Measurements from ENCODE around the gene SLC12A5. TPM values are rescaled to one million over a fixed set of nuclear protein-coding genes. Genes with fewer than 3 reads are reported as not detected.
"Not testable (repeated sequence)": the region's sequence is repeated elsewhere in the genome, so short reads cannot be mapped to it uniquely, and the experiment has no call there.

The SLC12A5 gene
- total RNA-seq, 4 donors from 2014 or later: 0.19 TPM; not detected in 3

DNA sequence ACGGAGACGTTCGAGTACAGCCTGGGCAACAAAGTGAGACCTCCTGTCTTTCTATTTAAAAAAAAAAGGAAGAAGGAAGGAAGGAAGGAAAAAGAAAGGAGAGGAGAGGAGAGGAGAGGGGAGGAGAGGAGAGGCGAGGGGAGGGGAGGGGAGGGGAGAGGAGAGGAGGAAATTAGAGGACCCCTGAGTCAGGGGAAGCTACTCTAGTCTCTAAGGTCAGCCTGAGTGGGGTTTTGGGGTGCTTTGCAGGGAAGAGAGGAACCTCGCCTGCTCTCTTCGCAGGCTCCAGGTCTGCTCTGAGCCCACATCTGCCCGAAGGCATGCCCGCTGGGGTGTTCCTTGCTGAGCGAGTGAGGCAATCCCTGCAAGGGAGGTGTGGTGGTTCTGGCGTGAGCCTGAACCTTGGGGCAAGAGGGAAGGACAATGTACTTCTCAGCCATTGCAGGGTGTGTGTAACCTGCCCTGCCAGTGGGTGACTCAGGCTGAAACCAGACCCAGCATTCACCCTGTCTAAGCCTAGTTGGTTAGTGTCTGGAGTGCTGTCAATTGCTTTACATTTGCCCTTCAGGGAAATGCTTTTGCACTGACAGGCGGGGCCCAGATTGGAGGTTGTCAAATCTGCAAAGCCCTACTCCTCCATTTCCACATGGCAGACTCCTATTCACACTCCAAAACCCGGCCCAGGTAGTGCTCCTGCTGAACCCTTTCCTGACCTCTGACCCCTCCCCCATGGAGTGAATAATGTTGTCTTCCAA lies 35.6 kb upstream of the SLC12A5 start:
- TF ChIP-seq, protein P1, sequence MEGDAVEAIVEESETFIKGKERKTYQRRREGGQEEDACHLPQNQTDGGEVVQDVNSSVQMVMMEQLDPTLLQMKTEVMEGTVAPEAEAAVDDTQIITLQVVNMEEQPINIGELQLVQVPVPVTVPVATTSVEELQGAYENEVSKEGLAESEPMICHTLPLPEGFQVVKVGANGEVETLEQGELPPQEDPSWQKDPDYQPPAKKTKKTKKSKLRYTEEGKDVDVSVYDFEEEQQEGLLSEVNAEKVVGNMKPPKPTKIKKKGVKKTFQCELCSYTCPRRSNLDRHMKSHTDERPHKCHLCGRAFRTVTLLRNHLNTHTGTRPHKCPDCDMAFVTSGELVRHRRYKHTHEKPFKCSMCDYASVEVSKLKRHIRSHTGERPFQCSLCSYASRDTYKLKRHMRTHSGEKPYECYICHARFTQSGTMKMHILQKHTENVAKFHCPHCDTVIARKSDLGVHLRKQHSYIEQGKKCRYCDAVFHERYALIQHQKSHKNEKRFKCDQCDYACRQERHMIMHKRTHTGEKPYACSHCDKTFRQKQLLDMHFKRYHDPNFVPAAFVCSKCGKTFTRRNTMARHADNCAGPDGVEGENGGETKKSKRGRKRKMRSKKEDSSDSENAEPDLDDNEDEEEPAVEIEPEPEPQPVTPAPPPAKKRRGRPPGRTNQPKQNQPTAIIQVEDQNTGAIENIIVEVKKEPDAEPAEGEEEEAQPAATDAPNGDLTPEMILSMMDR (IDR thresholded peaks at IDR 0.05): no peak
- ATAC-seq (ENCODE audit: low FRiP score) (no peak), DNase-seq (ENCODE audit: low spot score) (no peak)

DNA sequence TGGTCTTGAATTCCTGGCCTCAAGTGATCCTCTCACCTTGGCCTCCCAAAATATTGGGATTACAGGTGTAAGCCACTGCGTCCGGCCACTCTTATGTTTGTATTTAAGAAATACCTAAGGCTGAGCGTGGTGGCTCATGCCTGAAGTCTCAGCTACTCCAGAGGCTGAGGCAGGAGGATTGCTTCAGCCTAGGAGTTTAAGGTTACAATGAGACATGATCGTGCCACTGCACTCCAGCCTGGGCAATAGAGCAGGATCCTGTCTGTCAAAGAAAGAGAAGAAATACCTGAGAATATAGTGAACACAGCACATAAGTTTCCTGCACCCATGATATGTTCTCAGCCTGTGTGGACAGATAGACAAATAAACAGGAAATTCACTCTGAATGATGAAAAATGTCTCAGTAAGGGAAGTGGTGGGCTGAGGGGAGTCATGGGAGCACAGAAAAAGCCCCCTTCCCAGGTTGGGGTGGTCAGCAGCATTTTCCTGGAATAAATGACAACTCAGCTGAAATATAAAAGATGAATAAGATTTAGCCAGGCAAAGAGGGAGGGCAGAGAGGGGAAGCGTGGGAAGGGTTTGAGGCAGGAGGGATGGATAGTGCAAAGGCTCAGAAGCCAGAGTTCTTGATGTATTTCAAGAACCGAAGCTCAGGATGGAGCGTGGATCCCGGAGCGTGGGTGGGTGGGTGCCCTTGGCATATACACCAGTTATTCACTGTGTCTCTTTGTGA lies 34.1 kb upstream of the SLC12A5 start:
- ATAC-seq (ENCODE audit: low FRiP score): no peak
- TF ChIP-seq, protein P1 (IDR thresholded peaks at IDR 0.05): no peak
- DNase-seq (ENCODE audit: low spot score): no peak

DNA sequence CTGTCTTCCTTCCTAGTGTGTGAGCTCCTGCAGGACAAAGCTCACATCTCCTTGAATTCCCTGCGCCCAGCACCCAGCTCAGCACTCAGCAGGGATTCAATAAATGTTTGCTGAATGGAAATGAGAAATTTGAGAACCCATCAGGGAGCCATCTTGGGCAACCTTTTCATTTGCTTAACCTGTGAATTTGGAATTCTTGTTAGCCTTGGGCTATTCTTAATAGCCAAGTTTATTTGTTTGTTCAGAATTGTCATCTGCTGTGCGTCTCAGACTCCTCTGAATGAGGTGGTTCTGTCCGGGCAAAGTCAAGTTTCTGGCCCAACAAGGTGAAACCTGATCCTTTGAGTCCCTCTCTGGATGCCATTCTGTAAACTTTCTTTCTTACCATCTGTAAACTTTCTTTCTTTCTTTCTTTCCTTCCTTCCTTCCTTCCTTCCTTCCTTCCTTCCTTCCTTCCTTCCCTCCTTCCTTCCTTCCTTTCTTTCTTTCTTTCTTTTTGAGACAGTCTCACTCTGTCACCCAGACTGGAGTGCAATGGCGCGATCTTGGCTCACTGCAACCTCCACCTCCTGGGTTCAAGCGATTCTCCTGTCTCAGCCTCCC lies 33.4 kb upstream of the SLC12A5 start:
- DNase-seq (ENCODE audit: low spot score); ATAC-seq (ENCODE audit: low FRiP score): not testable (repeated sequence)

DNA sequence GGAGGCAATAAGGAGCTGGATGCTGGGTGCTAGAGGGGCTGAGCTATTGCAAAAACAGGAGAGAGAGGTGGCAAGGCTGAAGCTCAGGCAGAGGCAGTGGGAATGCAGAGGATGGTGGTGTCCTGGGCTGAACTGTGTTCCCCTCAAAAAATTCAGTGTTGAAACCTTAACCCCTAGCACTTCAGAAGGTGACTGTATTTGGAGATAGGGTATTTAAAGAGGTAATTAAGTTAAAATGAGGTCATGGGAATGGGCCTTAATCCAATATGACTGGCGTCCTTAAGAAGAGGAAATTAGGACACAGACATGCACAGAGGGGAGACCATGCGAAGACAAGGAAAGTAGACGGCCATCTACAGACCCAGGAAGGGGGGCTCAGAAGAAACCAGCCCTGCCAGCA lies 31.8 kb upstream of the SLC12A5 start:
- DNase-seq (ENCODE audit: low spot score) (no peak), ATAC-seq (ENCODE audit: low FRiP score) (no peak)
- TF ChIP-seq, protein P1 (IDR thresholded peaks at IDR 0.05): no peak

DNA sequence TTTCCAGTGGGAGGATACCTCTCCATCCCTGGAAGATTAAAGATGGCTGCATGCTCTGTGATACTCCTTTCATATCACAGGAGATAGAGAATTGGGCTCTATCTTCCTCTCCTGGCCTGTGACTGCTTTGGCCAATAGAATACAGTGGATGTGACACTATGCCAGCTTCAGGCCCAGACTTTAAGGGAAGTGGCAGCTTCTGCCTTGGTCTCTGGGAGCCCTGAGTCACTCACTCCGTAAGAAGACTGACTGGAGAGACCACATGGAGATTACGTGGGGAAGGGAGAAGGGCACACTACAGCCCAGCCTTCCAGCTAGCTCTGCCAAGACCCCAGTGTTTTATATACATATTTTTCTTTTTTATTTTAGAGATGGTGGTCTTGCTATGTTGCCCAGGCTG lies 30.7 kb upstream of the SLC12A5 start:
- DNase-seq (ENCODE audit: low spot score) (no peak), ATAC-seq (ENCODE audit: low FRiP score) (no peak)
- TF ChIP-seq, protein P1 (IDR thresholded peaks at IDR 0.05): no peak

DNA sequence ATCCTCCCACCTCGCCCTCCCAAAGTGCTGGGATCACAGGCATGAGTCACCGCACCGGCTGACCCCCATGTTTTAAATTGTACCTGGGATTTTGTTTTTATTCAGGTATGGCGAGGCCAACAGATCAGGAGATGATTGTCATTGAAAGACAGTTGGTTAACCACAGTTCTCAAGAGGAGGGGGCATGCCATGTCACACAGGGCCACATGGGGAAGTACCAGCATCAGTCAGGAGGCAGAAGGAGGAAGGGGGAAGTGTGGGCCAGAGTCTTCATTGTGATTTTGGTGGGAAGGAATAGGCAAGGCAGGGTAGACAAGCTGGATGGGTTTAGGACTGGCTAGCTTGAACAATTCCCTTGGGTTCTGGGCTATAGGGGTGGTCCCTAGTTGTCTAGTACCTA lies 30.3 kb upstream of the SLC12A5 start:
- ATAC-seq (ENCODE audit: low FRiP score) (no peak), DNase-seq (ENCODE audit: low spot score) (no peak)
- TF ChIP-seq, protein P1 (IDR thresholded peaks at IDR 0.05): no peak

DNA sequence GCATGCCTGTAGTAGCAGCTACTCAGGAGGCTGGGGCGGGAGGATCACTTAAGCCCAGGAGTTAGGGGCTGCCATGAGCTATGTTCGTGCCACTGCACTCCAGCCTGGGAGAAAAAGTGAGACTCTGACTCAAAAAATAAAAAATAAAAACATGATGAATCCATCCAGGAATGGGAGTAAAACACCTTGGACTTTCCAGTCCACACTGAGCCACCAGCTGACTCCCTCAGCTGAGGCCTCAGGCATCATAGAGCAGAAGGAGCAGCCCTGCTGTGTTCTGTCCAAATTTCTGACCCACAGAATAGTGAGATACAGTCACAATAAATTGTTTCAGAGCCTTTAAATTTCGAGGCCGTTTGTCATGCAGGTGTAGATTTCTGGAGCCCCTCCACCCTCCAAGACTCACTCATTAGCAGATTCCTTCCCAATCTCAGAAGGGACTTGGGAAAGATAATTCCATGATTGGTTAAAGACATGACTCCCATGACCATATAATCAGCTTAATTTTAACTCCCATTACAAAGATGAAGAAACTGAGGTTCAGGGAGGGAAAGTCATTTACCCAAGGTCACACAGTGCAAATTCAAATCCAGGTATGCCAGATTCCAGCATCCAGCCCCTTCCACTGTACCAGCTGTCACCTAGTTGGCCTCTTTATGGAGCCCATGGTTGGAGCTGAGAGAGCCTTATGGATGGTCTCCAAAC lies 29.3 kb upstream of the SLC12A5 start:
- ATAC-seq (ENCODE audit: low FRiP score): no peak
- DNase-seq (ENCODE audit: low spot score): no peak

More for the DNA sequence above, 29.3 kb upstream of the SLC12A5 start:
- TF ChIP-seq, protein P1 (IDR thresholded peaks at IDR 0.05): no peak
